GM12892 (cell line): ENCODE results near the gene DNMT3A.

Source experiments
- POLR2A ChIP-seq: IDR thresholded peaks from 2 replicates; pipeline ENCODE4 v1.6.1; 2011; ENCODE audit warnings: low read depth, low read length, control low read depth
- POLR2AphosphoS5 ChIP-seq: IDR thresholded peaks from 2 replicates; pipeline ENCODE4 v1.6.1; 2011; ENCODE audit warnings: low read depth, low read length, control low read depth
- TAF1 ChIP-seq: IDR thresholded peaks from 2 replicates; pipeline ENCODE4 v1.6.1; 2011; ENCODE audit warnings: low read depth, mild to moderate bottlenecking, control low read depth, low read length, borderline replicate concordance

DNA sequence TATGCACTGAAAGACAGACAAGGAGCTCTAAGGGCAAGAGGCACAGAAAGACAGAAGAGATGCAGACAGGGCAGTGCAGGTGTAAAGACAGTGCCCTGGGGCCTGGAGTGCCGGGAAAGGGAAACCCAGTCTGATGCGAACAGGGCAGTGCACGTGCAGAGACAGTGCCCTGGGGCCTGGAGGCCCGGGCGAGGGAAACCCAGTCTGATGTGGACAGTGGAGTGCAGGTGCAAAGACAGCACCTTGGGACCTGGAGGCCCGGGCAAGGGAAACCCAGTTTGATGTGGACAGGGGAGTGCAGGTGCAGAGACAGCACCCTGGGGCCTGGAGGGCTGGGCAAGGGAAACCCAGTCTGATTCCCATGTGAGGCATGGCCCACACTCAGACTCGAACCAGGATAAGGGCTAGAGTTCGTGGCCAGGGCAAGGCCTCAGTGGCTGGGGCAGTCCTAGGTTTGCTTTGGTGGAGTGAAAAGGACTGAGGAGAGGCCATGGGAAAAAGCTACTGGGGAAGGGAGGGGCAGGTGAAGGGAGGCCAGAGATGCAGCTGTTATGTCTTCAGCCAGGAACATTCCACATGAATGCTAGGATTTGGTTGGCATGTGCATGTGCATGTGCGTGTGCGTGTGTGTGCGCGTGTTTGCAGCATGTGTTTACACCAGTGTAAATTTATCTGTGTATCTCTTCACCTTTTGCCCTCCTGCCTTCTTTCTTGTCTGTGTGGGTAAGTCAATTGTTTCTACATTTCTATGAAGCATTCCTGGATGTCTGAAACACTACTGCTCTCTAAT lies 39.1 kb upstream of the DNMT3A start:
- no peak for TF ChIP-seq POLR2A
- no peak for TF ChIP-seq POLR2AphosphoS5
- TF ChIP-seq TAF1, result no peak
